ENCODE data around the gene BBX.

BBX gene

DNA sequence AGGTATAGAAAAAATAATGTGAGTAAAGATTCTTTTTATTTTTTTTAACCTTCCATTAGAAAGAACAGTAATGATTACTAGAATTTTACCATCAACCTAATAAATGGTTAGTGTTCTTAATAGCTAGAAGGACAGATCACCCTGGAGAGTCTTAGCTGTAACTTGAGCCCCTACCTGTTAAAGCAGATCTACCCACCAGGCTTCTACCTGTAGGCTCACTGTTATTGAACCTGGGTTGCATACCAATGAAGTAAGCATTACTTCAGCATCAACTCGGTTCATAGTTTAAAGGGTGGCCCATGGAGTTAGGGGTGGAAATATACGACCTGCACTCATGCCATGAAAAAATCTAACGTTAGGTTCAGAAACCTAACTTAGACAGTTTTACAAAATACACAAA lies 280.4 kb downstream of the BBX start:
- TF ChIP-seq, protein P1, sequence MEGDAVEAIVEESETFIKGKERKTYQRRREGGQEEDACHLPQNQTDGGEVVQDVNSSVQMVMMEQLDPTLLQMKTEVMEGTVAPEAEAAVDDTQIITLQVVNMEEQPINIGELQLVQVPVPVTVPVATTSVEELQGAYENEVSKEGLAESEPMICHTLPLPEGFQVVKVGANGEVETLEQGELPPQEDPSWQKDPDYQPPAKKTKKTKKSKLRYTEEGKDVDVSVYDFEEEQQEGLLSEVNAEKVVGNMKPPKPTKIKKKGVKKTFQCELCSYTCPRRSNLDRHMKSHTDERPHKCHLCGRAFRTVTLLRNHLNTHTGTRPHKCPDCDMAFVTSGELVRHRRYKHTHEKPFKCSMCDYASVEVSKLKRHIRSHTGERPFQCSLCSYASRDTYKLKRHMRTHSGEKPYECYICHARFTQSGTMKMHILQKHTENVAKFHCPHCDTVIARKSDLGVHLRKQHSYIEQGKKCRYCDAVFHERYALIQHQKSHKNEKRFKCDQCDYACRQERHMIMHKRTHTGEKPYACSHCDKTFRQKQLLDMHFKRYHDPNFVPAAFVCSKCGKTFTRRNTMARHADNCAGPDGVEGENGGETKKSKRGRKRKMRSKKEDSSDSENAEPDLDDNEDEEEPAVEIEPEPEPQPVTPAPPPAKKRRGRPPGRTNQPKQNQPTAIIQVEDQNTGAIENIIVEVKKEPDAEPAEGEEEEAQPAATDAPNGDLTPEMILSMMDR (IDR thresholded peaks at IDR 0.05; ENCODE audit: low read depth, low read length) = no peak
- DNase-seq (ENCODE audit: extremely low read depth, low read depth) = no peak

DNA sequence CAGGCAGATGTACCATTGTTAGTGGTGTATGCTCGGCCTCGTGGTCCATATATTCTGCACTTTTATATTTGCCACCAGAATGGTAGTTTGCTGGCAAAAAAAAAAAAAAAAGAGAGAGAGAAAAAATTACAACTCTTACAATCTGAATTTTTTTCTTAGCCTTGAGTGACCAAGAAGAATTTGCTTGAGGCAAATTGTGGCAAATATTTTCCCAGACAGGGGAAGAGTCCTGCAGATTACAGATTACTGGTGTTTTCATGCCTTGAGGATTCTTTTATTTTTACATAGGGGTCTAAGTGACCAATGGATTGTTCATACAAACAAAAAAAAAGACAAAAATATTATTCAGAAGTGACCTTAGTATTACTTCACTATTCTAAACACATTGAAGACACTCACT lies 283.3 kb downstream of the BBX start:
- TF ChIP-seq, protein P1 (IDR thresholded peaks at IDR 0.05; ENCODE audit: low read depth, low read length) = no peak

DNA sequence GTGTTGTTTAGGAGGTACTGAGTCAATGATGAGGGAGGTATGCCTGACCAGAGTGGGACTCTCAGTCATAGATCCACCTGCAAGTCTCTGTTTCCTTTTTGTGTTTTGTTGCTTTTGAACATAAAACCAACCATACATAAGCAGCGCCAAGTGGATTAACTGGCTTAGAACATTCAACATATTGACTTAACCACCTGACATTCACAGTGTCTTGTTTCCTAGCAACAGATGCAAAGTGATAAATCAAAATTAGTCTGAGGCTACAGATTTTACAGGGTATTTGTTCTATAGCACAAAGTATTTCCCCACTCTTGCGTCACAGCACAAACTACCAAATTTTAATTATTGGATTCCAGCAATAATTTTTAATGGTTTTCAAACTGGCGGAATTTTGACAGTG lies 283.8 kb downstream of the BBX start:
- TF ChIP-seq, protein P1 (IDR thresholded peaks at IDR 0.05; ENCODE audit: low read depth, low read length) = no peak
- no peak for DNase-seq (ENCODE audit: extremely low read depth, low read depth)

More for the DNA sequence above, 283.3 kb downstream of the BBX start:
- DNase-seq (ENCODE audit: extremely low read depth, low read depth) = no peak

DNA sequence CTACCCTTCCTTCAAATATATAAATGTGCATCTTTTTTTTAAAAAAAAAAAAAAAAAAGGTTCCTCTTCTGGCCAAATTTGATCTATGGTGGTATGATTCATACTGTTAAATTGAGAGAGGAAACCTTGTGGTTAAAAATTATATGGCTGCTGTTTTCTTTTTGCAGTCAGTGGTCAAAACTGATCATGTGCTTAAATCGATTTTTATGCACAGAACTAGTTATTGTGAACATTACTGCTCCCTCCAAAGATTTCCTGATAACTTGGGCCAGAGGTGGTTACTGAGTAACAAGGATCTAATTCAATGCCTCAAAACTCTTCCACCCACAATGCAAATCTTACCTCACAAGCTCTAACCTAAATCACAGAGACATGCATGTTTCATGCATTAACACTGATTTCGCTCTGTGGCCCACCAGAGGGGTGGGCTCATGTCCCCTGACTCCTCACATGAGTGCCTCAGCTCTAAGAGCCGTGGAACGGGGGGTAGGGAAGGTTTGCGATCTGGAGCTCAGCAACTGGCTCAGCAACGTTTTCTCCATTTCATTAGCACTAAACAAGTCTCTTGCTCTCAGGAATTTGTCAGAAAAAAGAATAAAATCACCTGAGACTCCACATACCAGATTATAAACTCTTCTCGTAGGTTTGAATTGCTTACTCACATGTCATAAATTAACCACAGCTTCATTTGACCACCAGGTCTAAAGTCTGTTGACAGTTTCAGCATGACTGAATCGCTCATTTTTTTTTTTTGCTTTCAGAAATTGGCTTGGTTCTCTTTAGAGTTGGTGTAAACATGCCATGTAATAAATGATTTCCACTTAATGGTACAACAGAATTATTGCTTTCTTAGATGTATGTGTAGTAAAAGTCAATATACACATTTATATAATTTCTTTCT lies 287.7 kb downstream of the BBX start:
- TF ChIP-seq, protein P1 (IDR thresholded peaks at IDR 0.05; ENCODE audit: low read depth, low read length) = no peak
- DNase-seq (ENCODE audit: extremely low read depth, low read depth) = no peak

DNA sequence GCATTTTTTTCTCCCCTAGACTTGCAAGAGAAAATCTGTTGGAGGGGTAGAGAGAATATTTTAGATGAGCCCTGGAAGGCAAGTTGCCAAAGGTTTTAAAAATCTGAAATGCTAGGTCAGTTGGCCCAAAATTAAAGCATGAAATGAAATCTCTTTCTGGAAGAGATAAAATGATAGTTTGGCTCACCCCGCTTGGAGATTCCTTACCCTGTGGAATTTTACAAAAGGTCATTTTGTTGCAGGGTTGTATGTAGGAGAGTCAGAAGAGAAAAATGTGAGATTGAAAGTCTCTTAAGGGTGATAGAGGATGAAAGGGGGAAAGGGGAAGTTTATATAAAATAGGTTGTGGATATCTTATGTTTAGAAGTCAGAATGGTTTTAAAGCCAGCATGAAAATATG lies 290.3 kb downstream of the BBX start:
- TF ChIP-seq, protein P1 (IDR thresholded peaks at IDR 0.05; ENCODE audit: low read depth, low read length) = no peak
- no peak for DNase-seq (ENCODE audit: extremely low read depth, low read depth)

DNA sequence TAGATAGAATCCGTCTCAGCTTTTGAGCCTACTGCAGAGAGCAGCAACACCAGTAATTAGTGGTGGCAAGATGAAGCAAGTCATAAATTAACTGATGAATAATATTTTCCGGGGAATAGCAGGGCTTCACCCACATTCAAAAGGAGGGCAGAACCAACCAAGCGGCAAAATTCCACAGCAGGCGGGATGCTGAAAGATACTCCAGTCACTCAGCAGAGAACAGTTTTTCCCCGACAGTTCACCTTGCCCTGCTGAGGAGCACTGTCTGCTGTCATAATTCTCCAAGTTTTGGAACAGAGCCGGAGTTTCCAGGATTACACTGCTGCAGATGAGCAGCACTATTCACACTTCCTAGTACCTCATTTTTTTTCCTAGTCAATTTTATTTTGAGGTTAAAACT lies 293.3 kb downstream of the BBX start:
- DNase-seq (ENCODE audit: extremely low read depth, low read depth) = no peak
- TF ChIP-seq, protein P1 (IDR thresholded peaks at IDR 0.05; ENCODE audit: low read depth, low read length) = no peak

DNA sequence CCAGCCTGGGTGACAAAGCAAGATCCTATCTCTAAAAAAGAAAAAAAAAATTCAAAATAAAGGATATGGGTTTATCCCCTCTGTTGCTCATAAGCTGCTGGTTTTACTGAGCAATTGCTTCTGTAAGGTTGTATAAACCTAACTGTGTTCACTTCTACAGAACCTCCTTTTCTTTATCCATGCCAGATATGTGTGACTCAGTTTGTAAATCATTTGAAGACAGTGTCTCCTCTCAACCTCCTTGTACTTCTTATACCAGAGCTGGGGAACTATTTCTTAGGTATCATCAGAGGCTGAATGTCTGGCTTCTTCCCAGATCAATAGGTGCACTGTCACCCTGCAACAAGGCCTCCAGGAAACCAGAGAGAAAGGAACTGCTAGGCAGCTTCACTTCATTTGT lies 294.3 kb downstream of the BBX start:
- TF ChIP-seq, protein P1 (IDR thresholded peaks at IDR 0.05; ENCODE audit: low read depth, low read length) = no peak
- no peak for DNase-seq (ENCODE audit: extremely low read depth, low read depth)
